Embryonic facial prominence (tissue), 1 donor: ENCODE measurements around the gene ZMYM4.
"Not testable (repeated sequence)": the region's sequence is repeated elsewhere in the genome, so short reads cannot be mapped to it uniquely, and the experiment has no call there.

Experiments used
- DNase-seq: peaks from one replicate; pipeline ENCODE4 v3.0.0-alpha.2; 2016; ENCODE audit errors: extremely low spot score

ZMYM4 gene

GRCh38 chr1:35326246-35326866 lies 57.8 kb downstream of the ZMYM4 start:
- DNase-seq, result no peak

DNA sequence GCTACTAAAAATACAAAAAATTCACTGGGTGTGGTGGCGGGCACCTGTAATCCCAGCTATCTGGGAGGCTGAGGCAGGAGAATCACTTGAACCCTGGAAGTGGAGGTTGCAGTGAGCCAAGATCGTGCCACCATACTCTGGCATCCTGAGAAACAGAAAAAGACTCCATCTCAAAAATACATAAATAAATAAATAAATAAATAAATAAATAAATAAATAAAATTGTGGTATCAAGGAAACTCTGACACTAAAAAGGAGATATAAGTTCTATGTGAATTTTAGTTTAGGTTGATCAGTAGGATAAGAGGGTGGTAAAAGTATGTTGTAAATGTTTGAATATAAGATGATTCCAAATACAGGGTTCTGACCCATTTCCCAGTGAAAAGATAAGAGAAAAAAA lies 63.1 kb downstream of the ZMYM4 start:
- not testable (repeated sequence) for DNase-seq

DNA sequence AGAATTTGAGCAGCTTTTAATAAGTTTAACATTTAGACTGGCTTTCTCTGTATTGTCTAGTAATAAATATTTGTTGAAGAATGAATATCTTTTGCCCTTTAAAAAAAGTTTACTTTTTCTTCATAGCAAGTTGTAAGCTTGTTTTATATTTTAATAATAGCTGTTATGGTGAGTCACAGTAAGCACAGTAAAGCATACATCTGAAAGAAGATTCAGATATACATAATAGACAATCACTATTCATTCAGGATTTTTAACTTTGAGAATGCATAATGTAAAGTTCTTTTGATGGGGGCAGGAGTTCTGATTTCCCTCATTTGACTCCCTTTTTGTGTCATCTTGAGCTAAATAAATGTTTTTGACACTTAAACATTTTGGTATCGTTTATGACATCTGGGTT lies 66.0 kb downstream of the ZMYM4 start:
- no peak for DNase-seq

DNA sequence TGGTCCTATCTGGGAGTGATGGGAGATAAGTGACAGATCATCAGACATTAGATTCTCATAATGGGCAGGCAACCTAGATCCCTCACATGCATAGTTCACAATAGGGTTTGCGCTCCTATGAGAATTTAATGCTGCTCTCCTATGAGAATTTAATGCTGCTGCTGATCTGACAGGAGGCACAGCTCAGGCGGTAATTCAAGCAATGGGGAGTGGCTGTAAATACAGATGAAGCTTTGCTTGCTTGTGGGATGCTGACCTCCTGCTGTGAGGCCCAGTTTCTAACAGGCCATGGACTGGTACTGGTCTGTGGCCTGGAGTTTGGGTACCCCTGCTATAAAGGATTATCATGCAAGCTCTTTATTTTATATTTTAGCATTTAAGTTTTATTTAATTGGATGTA lies 72.0 kb downstream of the ZMYM4 start:
- no peak for DNase-seq

- no peak for DNase-seq
Observed at GRCh38 chr1:35345439-35345981, 77.0 kb downstream of the ZMYM4 start.

GRCh38 chr1:35350872-35351271 lies 82.4 kb downstream of the ZMYM4 start:
- DNase-seq, result no peak

DNA sequence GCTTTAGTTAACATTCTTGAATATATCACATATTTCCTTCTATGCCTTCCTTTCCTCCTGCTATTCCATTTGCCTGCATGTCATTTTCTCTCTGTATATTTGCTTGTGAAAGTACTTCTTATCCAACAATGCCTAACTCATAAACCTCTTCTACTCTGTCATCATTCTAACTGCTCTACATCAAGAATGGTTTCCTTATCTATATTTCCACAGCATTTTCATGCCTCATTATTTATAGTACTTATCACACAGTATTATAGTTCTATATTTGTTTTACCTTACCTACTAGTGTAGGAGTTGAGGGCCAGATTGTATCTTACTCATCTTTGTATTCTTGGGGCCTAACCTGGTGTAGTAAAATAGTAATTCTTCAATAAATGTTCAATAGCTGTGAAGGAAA lies 91.5 kb downstream of the ZMYM4 start:
- no peak for DNase-seq

DNA sequence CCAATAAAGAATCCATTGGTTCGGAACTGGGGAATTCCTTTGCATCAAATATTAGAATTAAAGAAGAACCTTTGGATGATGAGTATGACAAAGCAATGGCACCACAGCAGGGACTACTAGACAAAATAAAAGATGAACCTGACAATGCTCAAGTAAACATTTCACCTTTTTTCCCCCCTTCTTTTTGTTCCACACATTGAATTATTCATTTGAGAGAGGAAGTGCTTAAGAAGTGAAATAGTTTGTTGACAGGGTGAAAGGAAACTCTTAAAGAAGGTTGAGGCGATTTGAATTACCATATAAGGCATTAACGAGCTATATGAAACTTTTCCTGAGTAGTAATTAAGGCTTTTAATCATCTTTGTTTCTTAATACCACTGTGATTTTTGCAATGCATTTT lies 93.1 kb downstream of the ZMYM4 start:
- DNase-seq, result no peak

GRCh38 chr1:35364741-35365140 lies 96.2 kb downstream of the ZMYM4 start:
- no peak for DNase-seq

DNA sequence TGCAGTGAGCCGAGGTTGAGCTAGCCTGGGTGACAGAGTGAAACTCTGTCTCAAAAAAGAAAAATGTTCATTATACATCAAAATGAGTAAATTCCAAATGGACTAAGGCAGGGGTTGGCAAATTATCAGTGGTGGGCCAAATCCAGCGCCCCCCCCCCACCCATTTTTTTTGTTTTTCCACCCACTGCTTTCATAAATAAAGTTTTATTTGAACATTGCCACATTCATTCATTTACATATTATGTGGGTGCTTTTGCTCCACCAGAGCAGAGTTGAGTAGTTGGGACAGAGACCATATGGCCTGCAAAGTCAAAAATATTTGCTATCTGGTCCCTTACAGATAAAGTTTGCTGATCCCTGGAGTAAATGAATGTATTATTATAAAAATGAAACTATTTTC lies 99.4 kb downstream of the ZMYM4 start:
- DNase-seq, result no peak

GRCh38 chr1:35369922-35370671 lies 101.6 kb downstream of the ZMYM4 start:
- peak; percentile 52 for DNase-seq

- DNase-seq, result no peak
Observed at GRCh38 chr1:35371506-35371905, 103.0 kb downstream of the ZMYM4 start.

GRCh38 chr1:35377555-35377954 lies 109.0 kb downstream of the ZMYM4 start:
- DNase-seq, result no peak

GRCh38 chr1:35379317-35380000 lies 111.0 kb downstream of the ZMYM4 start:
- no peak for DNase-seq

GRCh38 chr1:35380111-35380510 lies 111.6 kb downstream of the ZMYM4 start:
- DNase-seq, result not testable (repeated sequence)

DNA sequence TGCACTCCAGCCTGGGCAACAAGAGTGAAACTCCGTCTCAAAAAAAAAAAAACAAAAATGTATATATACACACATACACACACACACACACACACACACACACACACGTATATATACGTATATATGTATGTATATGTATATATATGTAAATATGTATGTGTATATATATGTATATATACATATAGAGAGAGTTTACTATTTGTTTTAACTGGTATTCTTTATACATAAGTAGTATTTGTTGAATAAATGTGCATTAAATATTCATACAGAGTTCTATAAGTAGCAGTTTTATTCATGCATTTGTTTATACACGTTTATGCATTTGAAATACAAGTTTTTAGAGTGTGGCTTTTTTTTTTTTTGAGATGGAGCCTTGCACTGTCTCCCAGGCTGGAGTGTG lies 113.6 kb downstream of the ZMYM4 start:
- no peak for DNase-seq

DNA sequence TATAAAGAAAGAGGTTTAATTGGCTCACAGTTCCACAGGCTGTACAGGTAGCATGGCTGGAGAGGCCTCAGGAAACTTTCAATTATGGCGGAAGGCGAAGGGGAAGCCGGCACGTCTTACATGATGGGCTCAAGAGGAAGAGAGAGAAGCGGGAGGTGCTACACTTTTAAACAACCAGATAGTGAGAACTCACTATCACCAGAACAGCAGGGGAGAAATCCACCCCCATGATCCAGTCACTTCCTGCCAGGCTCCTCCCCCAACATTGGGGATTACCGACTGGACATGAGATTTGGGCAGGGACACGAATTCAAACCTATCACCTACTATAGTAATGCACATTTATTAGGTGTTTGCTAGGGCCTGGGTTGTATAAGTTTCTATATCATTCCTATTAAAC lies 117.8 kb downstream of the ZMYM4 start:
- no peak for DNase-seq

GRCh38 chr1:35386959-35387358 lies 118.5 kb downstream of the ZMYM4 start:
- no peak for DNase-seq

GRCh38 chr1:35390600-35391494 lies 122.3 kb downstream of the ZMYM4 start:
- no peak for DNase-seq

GRCh38 chr1:35394386-35394785 lies 125.9 kb downstream of the ZMYM4 start:
- no peak for DNase-seq

DNA sequence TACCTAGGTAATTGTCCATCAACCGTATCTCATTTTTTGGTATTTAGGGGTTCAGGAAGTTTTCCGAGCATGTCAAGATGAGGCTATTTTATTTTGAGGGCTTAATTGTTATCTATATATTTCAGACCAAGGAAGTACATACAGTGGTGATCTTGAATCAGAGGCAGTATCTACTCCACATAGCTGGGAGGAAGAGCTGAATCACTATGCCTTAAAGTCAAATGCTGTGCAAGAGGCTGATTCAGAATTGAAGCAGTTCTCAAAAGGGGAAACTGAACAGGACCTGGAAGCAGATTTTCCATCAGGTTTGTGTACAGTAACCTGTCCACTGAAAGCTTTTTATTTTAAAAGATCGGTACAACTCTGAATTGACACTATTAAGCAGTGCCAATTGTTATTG lies 130.2 kb downstream of the ZMYM4 start:
- DNase-seq, result no peak

DNA sequence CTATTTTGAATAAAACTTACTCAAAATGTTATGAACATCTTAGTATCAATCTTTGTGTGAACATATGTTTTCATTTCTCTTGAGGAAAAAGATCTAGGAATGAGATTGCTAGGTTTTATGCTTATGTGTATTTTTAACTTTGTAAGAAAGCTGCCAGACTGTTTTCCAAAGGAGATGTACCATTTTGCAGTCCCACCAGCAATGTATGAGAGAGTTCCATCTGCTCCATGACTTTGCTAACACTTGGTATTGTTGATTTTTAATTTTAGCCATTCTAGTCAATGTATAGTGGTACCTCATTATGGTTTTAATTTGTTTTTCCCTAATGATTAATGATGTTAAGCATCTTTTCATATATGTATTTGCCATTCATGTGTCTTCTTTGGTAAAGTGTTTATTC lies 132.5 kb downstream of the ZMYM4 start:
- DNase-seq, result no peak
